ENCODE data around the gene TIMM29. TPM values are rescaled to one million over a fixed set of nuclear protein-coding genes. Genes with fewer than 3 reads are reported as not detected.
A peak's percentile ranks its signal among the peaks of the same experiment; 100 is the strongest.
"Not testable (repeated sequence)": the region's sequence is repeated elsewhere in the genome, so short reads cannot be mapped to it uniquely, and the experiment has no call there.

Gene TIMM29
- total RNA-seq, 2 experiments from 2014 or later, result 14.7 to 17.7 TPM

DNA sequence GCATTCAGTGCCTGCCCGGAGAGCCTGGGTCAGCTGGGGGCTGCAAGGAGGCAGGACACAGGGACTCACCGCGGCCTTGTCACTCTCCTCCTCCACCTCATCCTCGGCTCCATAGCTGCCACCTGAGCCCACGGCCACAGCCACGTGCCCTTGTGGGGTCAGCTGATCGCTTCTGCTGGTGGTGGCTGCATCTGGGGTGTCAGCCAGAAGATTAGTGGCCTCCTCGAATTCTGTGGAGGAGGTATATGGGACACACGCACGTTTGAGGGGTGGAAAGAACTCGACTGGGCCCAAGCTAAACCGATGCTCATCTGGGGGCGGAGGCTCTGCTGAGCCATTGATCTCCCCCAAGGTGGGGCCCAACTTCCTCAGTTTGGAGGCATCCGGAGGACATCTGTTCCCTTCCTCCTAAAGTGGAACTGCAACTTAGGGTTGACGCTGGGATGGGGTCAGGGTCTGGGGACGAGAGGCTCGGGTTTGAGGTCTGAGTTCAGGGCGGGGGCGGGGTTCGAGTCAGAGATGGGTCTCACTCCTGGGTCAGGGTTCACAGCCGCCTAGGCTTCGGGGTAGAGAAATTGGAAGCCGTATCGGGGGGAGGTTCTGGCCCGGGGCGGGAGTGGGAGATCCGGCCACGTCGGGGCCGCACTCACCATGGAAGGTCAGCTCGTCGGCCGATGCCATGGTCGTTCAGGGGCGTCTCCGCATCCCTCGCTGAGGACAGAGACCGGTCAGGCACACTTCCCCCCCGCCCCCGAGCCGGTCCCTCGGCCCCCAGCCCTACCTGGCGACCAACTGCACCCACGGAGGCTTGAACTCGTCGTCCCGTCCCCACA, 665 bp upstream of the TIMM29 start:
- Mint-ChIP-seq H3K36me3 (ENCODE audit: low read depth) (peaks cover 5% of the 10 kb centered on the region), H3K27ac (peak overlapping the region; percentile 86), H3K9me3 (no peaks in the 10 kb centered on the region), H3K4me3 (peak overlapping the region; percentile 93), H3K4me1 (ENCODE audit: low read depth) (peaks cover 24% of the 10 kb centered on the region), H3K27me3 (no peaks in the 10 kb centered on the region)
- intact Hi-C loops (cut with micrococcal nuclease), result no loop called here
- ATAC-seq (peak; percentile 2), DNase-seq (peak; percentile 24)
- ChIA-PET CTCF (interaction anchor here (1.7 kb wide), 1 partner anchor 14 kb away, joined by 8 read pairs; no protein-coding TSS in a partner anchor), POLR2A (no interaction called here)
- TF ChIP-seq, protein P1, sequence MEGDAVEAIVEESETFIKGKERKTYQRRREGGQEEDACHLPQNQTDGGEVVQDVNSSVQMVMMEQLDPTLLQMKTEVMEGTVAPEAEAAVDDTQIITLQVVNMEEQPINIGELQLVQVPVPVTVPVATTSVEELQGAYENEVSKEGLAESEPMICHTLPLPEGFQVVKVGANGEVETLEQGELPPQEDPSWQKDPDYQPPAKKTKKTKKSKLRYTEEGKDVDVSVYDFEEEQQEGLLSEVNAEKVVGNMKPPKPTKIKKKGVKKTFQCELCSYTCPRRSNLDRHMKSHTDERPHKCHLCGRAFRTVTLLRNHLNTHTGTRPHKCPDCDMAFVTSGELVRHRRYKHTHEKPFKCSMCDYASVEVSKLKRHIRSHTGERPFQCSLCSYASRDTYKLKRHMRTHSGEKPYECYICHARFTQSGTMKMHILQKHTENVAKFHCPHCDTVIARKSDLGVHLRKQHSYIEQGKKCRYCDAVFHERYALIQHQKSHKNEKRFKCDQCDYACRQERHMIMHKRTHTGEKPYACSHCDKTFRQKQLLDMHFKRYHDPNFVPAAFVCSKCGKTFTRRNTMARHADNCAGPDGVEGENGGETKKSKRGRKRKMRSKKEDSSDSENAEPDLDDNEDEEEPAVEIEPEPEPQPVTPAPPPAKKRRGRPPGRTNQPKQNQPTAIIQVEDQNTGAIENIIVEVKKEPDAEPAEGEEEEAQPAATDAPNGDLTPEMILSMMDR (IDR thresholded peaks at IDR 0.05), result no peak

DNA sequence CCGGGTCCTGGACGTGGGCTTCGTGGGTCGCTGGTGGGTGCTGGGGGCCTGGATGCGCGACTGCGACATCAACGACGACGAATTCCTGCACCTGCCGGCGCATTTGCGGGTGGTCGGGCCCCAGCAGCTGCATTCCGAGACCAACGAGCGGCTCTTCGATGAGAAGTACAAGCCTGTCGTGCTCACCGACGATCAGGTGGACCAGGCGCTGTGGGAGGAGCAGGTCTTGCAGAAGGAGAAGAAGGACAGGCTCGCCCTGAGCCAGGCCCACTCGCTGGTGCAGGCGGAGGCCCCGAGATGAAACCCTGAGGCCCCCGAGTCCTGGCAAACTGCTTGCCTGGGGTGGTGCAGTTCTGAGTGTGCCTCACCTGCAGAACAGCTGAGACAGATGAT, 787 bp downstream of the TIMM29 start:
- Mint-ChIP-seq H3K9me3 (no peaks in the 10 kb centered on the region), H3K27me3 (no peaks in the 10 kb centered on the region), H3K36me3 (ENCODE audit: low read depth) (peaks cover 5% of the 10 kb centered on the region), H3K4me1 (ENCODE audit: low read depth) (peaks cover 24% of the 10 kb centered on the region), H3K27ac (peak overlapping the region; percentile 55), H3K4me3 (peak overlapping the region; percentile 93)
- ATAC-seq (no peak), DNase-seq (peak; percentile 13)
- POLR2A ChIA-PET, result interaction anchor here (0.6 to 0.9 kb wide), 3 partner anchors 35 to 195 kb away, joined by 3 to 4 read pairs (median 3); no protein-coding TSS in a partner anchor
- intact Hi-C loops (cut with micrococcal nuclease), result no loop called here
- TF ChIP-seq, protein P1 (IDR thresholded peaks at IDR 0.05), result no peak
- CTCF ChIA-PET, result interaction anchor here (4.4 kb wide), 1 partner anchor 12 kb away, joined by 32 read pairs; no protein-coding TSS in a partner anchor

DNA sequence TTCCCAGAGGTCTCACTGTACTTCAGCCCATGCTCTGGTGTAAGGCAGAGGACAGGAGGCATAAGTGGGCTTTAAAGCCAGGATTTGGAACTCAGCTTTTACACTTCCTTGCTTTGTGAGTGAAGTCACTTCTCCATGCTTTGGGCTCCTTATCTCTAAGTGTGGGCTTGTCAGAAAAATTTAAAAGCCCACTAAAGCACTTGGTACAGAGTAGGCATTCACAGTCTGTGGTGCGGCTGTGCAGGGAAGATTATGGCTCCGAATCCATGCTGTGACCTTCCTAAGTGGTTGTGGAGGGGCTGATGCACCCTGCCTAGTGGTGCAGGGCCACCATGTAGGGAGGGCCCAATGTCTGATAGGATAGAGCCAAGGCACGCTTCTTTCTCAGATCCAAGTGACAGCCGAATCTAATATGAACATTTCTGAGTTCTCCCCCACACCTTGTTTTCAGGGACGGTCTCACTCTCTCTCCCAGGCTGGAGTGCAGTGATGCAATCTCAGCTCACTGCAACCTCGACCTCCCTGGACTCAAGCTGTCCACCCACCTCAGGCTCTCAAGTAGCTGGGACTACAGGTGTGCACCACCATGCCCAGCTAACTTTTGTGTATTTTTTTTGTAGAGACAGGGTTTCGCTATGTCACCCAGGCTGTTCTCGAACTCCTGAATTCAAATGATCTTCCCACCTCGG, 6.9 kb downstream of the TIMM29 start:
- H3K4me3 Mint-ChIP-seq, result no peak overlapping the region
- H3K4me1 Mint-ChIP-seq (ENCODE audit: low read depth), result peaks cover 10% of the 10 kb centered on the region
- CTCF ChIA-PET, result interaction anchor here (0.6 to 2.4 kb wide), 21 partner anchors 10 to 269 kb away, joined by 3 to 14 read pairs (median 4); partner anchors contain the start of gene CARM1
- TF ChIP-seq, protein P1 (IDR thresholded peaks at IDR 0.05), result no peak
- H3K36me3 Mint-ChIP-seq (ENCODE audit: low read depth), result peaks cover 3% of the 10 kb centered on the region
- H3K27ac Mint-ChIP-seq, result no peak overlapping the region
- DNase-seq (no peak), ATAC-seq (no peak)
- H3K27me3 Mint-ChIP-seq, result no peaks in the 10 kb centered on the region
- POLR2A ChIA-PET, result interaction anchor here (1.1 kb wide), 1 partner anchor 154 kb away, joined by 3 read pairs; the partner anchor contains the start of gene LDLR
- intact Hi-C loops (cut with micrococcal nuclease), result loop anchor here (10.0 kb wide), 1 partner anchor 79 kb away; no protein-coding TSS in a partner anchor
- no peaks in the 10 kb centered on the region for H3K9me3 Mint-ChIP-seq

DNA sequence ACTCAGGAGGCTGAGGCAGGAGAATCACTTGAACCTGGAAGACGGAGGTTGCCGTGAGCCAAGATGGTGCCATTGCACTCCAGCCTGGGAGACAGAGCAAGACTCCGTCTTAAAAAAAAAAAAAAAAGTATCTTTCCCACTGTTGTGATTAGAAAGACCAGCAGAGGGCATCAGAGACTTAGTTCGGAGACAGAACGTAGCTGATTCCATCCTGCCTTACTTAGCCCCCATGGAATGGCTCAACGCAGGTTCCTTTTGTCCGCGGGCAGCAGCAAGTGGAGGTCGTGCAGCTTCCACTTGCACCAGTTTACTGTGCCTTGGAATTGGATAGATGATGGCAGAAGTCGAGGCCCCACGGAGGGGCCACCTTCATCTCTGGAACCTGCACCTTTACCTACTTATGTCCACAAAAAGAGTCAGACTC, 8.1 kb downstream of the TIMM29 start:
- Mint-ChIP-seq H3K27me3 (no peaks in the 10 kb centered on the region), H3K9me3 (no peaks in the 10 kb centered on the region), H3K4me1 (ENCODE audit: low read depth) (peaks cover 6% of the 10 kb centered on the region), H3K27ac (no peak overlapping the region), H3K4me3 (no peak overlapping the region), H3K36me3 (ENCODE audit: low read depth) (no peaks in the 10 kb centered on the region)
- ChIA-PET CTCF (interaction anchor here (0.6 to 2.4 kb wide), 30 partner anchors 9 to 196 kb away, joined by 3 to 14 read pairs (median 4); partner anchors contain the start of genes CARM1, LDLR and SMARCA4), POLR2A (interaction anchor here (0.6 to 1.2 kb wide), 5 partner anchors 27 to 257 kb away, joined by 3 to 5 read pairs (median 3); no protein-coding TSS in a partner anchor)
- ATAC-seq (peak; percentile 92), DNase-seq (peak; percentile 56)
- intact Hi-C loops (cut with micrococcal nuclease), result loop anchor here (10.0 kb wide), 1 partner anchor 78 kb away; no protein-coding TSS in a partner anchor
- TF ChIP-seq, protein P1 (IDR thresholded peaks at IDR 0.05), result peak; percentile 69

DNA sequence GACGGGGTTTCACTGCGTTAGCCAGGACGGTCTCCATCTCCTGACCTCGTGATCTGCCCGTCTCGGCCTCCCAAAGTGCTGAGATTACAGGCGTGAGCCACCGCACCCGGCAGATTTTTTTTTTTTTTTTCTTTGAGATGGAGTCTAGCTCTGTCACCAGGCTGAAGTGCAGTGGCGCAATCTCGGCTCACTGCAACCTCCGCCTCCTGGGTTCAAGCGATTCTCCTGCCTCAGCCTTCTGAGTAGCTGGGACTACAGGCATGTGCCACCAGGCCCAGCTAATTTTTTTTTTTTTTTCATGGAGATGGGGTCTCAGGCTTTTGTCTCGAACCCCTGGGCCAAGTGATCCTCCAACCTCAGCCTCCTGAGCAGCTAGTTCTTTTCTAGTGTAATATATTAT, 13.0 kb downstream of the TIMM29 start:
- ChIA-PET CTCF (interaction anchor here (0.6 to 4.2 kb wide), 29 partner anchors 9 to 202 kb away, joined by 3 to 32 read pairs (median 5); partner anchors contain the start of genes LDLR, SMARCA4, TIMM29 and YIPF2), POLR2A (interaction anchor here (1.0 to 1.4 kb wide), 3 partner anchors 19 to 147 kb away, joined by 3 to 6 read pairs (median 4); partner anchors contain the start of genes LDLR and SMARCA4)

DNA sequence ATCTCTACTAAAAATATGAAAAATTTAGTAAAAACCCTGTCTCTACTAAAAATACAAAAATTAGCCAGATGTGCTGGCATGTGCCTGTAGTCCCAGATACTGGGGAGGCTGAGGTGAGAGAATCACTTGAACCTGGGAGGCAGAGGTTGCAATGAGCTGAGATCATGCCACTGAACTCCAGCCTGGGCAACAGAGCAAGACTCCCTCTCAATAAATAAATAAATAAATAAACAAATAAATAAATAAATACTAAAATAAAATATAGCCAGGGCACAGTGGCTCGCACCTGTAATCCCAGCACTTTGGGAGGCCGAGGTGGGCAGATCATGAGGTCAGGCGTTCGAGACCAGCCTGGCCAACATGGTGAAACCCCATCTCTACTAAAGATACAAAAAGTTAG, 14.8 kb downstream of the TIMM29 start:
- CTCF ChIA-PET, result interaction anchor here (1.1 to 4.2 kb wide), 7 partner anchors 16 to 92 kb away, joined by 3 to 25 read pairs (median 8); partner anchors contain the start of gene SMARCA4
- H3K9me3 Mint-ChIP-seq; H3K36me3 Mint-ChIP-seq (ENCODE audit: low read depth); H3K4me1 Mint-ChIP-seq (ENCODE audit: low read depth); ATAC-seq; H3K27ac Mint-ChIP-seq; POLR2A ChIA-PET; DNase-seq; H3K27me3 Mint-ChIP-seq; H3K4me3 Mint-ChIP-seq: not testable (repeated sequence)
- intact Hi-C loops (cut with micrococcal nuclease), result loop anchor here (10.0 kb wide), 1 partner anchor 51 kb away; no protein-coding TSS in a partner anchor

More for the DNA sequence above, 13.0 kb downstream of the TIMM29 start:
- not testable (repeated sequence) for DNase-seq; ATAC-seq; H3K27ac Mint-ChIP-seq; H3K4me1 Mint-ChIP-seq (ENCODE audit: low read depth); H3K9me3 Mint-ChIP-seq; H3K36me3 Mint-ChIP-seq (ENCODE audit: low read depth); H3K27me3 Mint-ChIP-seq; H3K4me3 Mint-ChIP-seq
- intact Hi-C loops (cut with micrococcal nuclease), result loop anchor here (10.0 kb wide), 1 partner anchor 53 kb away; no protein-coding TSS in a partner anchor

Measured in activated CD8-positive, alpha-beta T cell treated with anti-CD3 and anti-CD28 coated beads for 36 hours (primary cell).